ENCODE data around the gene BSG. TPM values are rescaled to one million over a fixed set of nuclear protein-coding genes. Genes with fewer than 3 reads are reported as not detected.
"Not testable (repeated sequence)": the region's sequence is repeated elsewhere in the genome, so short reads cannot be mapped to it uniquely, and the experiment has no call there.

Gene BSG
- total RNA-seq, 1 donor from 2014 or later: 234 TPM

- no peak for DNase-seq (ENCODE audit: low spot score)
These were observed 32.0 kb downstream of the BSG start for GRCh38 chr19:604355-604754.

DNA sequence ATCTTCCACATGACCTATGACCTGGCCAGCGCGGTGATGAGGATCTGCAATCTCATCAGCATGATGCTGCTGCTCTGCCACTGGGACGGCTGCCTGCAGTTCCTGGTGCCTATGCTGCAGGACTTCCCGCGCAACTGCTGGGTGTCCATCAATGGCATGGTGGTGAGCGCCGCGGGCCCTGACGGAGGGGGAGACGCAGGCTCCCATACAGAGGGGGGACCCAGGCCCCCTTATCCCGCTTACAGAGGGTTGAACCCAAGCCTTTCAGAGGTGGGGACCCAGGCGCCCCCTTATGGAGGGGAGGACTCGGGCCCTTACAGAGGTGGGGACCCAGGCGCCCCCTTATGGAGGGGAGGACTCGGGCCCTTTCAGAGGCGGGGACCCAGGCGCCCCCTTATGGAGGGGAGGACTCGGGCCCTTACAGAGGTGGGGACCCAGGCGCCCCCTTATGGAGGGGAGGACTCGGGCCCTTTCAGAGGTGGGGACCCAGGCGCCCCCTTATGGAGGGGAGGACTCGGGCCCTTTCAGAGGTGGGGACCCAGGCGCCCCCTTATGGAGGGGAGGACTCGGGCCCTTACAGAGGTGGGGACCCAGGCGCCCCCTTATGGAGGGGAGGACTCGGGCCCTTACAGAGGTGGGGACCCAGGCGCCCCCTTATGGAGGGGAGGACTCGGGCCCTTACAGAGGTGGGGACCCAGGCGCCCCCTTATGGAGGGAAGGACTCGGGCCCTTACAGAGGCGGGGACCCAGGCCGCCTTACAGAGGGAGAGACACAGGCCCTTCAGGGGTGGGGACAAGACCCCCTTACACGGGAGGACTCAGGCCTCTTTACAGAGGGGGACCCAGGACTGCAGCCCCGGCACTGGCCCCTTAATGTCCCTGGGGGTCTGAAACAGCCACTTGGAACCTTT, 32.9 kb downstream of the BSG start:
- DNase-seq (ENCODE audit: low spot score): not testable (repeated sequence)

DNA sequence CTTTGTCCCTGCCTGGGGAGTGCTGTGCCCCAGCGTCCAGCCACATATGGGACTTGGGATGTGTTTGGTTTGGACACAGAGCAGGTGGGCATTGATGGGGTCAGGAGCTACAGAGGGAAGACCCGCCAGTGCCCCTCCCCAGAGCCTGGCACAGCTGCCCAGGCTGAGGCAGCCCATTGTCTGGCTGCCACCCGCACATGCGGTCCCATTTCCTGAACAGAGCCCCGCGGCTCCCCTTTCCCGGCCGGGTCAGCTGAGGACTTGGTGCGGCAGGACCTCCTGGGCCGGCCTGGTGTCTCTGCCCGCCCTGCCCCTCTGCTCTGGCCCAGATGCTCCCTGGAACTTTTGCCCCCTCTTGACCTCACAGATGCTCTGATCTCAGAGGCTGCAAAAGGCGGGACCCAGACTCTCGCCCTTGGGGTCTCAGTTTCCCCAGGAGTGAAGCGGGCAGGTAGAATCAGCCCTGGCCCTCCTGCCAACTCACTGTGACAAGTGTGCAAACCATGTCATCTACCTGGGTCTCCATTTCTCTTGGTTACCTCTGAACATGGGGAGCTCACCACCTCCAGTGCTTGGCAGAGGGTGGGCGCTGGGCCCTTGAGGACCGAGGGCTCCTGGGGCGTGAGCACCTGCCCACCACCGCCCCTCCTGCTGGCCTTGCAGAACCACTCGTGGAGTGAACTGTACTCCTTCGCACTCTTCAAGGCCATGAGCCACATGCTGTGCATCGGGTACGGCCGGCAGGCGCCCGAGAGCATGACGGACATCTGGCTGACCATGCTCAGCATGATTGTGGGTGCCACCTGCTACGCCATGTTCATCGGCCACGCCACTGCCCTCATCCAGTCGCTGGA, 35.1 kb downstream of the BSG start:
- DNase-seq (ENCODE audit: low spot score): no peak

- no peak for DNase-seq (ENCODE audit: low spot score)
These were observed 36.0 kb downstream of the BSG start for GRCh38 chr19:608155-609003.

GRCh38 chr19:609004-609346, 36.6 kb downstream of the BSG start:
- DNase-seq (ENCODE audit: low spot score): no peak

GRCh38 chr19:610071-610800, 37.8 kb downstream of the BSG start:
- DNase-seq (ENCODE audit: low spot score): no peak

DNA sequence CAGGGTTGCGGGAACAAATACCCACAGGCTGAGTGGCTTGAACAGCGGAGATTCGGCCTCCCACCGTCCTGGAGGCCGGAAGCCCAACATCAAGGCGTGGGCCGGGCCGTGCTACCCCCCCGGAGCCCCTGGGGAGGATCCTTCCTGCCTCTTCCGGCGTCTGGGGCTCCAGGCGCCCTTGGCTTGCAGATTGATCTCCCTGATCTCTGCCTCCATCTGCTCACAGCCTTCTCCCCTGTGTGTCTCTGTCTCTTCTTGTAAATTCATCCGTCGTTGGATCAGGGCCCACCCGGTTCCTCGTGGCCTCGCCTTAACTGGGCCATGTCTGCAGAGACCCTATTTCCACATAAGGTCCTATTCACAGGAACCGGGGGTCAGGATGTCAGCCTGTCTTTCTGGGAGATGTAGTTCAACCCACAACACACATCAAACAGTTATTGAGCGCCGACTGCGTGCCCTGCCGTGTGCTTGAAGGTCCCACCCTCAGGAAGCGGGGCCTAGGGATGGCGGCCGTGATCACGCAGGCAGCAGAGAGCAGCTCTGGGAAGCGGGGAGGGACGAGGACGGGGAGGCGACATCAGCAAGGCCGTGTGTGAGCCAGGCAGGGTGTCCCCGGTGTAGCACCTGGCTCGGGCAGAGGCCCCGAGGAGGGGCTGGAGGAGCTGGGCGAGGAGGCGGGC, 38.5 kb downstream of the BSG start:
- DNase-seq (ENCODE audit: low spot score): peak; percentile 67

DNA sequence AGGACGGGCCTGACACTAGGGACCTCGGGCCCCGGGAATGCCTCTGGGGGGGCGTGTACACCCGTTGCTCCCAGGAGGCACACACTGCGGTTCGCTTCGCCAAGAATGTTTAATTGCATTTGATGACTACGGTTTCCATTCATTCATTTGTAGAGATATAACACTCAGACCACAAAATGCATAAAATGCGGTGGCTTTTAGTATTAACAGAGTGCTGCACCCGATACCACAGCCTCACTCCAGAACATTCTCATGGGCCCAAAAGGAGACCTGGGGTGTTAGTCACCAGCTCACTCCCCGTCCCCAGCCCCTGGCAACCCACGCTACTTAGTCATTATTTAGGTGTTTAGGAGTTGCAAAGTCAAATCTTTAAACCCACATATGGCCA, 39.1 kb downstream of the BSG start:
- no peak for DNase-seq (ENCODE audit: low spot score)

- DNase-seq (ENCODE audit: low spot score): no peak
These were observed 40.5 kb downstream of the BSG start for GRCh38 chr19:612941-613340.

- no peak for DNase-seq (ENCODE audit: low spot score)
These were observed 41.6 kb downstream of the BSG start for GRCh38 chr19:613732-614567.

GRCh38 chr19:615619-616018, 43.2 kb downstream of the BSG start:
- no peak for DNase-seq (ENCODE audit: low spot score)

GRCh38 chr19:616062-616700, 43.8 kb downstream of the BSG start:
- no peak for DNase-seq (ENCODE audit: low spot score)

GRCh38 chr19:616747-617526, 44.5 kb downstream of the BSG start:
- DNase-seq (ENCODE audit: low spot score): no peak

DNA sequence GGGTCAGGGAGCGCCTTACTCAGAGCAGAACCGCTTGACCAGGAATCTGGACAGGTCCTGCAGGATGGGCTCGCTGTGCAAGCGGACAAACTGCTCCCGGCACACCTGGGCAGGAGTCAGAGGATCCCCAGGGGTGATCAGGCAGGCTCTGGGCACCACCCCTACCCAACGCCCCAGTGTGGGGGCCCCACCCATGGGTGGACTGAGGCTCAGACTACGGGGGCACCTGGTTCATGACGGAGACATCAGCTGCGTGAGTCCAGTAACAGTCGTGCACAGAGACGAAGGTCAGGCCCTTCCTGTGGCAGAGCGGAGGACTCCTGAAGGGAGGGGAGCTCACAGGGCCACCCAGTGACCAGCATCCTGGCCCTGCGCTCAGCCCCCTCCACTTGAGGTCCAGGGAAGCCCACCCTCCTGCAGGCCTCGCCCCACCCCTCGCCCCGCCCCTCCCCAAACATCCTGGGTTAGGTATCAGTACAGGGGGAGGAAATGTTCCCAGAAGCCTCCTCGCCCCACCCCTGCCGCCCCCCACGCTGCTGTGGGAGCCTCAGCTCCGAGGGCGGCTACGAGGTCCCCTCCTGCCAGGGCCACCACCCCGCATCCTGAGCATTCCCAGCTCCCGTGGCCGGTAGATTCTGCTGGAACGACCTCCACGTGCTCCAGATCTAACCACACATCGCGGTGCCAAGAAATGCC, 45.3 kb downstream of the BSG start:
- DNase-seq (ENCODE audit: low spot score): no peak

- DNase-seq (ENCODE audit: low spot score): no peak
These were observed 45.8 kb downstream of the BSG start for GRCh38 chr19:618247-618619.

DNA sequence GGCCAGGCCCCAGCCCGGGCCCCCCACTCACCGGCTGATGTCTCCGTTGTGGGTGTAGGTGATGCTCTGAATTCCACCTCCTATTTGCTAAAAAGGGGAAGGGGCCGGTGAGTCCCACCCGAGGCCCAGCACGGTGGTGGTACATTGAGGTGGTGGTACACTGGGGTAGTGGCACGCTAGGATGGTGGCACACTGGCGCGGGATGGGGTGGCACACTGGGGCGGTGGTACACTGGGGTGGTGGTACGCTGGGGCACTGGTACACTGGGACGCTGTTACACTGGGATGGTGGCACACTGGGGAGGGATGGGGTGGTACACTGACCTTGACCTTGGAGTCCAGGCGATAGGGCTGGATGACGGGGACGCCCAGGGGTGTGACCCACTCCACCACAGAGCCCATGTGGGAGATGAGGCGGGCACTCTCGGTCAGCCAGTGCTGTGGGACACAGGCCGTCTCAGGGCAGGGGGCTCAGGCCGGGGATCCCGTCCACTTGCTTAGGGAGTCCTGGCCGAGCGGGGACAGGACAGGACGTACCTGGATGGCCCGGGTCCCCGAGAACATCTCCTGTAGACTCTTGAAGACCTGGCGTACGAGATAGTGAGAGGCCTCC, 46.4 kb downstream of the BSG start:
- no peak for DNase-seq (ENCODE audit: low spot score)

GRCh38 chr19:619286-620002, 47.0 kb downstream of the BSG start:
- DNase-seq (ENCODE audit: low spot score): no peak

Data from umbilical cord (tissue), 2 donors.